Nephron progenitor cell (in vitro differentiated cells): Measurements from ENCODE around the gene NANOS3.

Experiments used
- DNase-seq: peaks from one replicate; pipeline ENCODE4 v3.0.0; 2021
- H3K27ac Mint-ChIP-seq: 2 replicates; pipeline ENCODE4 v1.8.0; 2021; ENCODE audit warnings: mild to moderate bottlenecking, moderate library complexity, mixed read lengths
- H3K27me3 Mint-ChIP-seq: 2 replicates; pipeline ENCODE4 v1.8.0; 2021; ENCODE audit warnings: mild to moderate bottlenecking, low read depth, mixed read lengths; ENCODE audit not compliant: poor library complexity
- H3K36me3 Mint-ChIP-seq: 2 replicates; pipeline ENCODE4 v1.8.0; 2021; ENCODE audit warnings: low read depth, mixed read lengths
- H3K4me1 Mint-ChIP-seq: 2 replicates; pipeline ENCODE4 v1.8.0; 2021; ENCODE audit warnings: mixed read lengths
- H3K4me3 Mint-ChIP-seq: 2 replicates; pipeline ENCODE4 v1.8.0; 2021; ENCODE audit warnings: mild to moderate bottlenecking, moderate library complexity, mixed read lengths
- H3K9me3 Mint-ChIP-seq: 2 replicates; pipeline ENCODE4 v1.8.0; 2021; ENCODE audit warnings: mild to moderate bottlenecking, moderate library complexity, mixed read lengths
- TF ChIP-seq, protein P1 (sequence below): fragments of 200-600 bp; sonication (generic); IDR thresholded peaks from 2 replicates; pipeline ENCODE4 v1.5.0; 2021; ENCODE audit warnings: antibody characterized with exemption

Gene NANOS3

DNA sequence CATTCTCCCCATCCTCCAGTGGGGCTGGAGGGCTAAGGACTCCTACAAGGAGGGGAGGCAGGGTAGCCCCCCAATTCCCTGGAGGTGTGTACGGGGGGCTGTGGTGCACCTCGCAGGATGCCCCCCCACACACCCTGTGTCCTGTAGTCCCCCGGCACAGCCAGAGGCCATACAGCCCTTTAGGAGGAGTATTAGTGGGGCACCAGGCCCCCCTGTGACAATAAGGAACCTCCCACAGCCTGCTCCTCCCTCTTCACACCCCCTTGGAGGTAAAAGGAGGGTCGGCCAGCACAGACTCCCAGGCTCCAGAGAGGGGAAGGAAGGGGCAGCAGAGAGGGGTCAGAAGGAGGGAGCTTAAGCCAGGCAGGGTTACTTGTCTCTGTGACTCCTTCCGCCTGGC is at the start of gene NANOS3:
NANOS3 (plus strand) TSS at position 301 of the 400 bp plus-strand sequence. CDS start 115 bp downstream, outside the sequence.
- Mint-ChIP-seq H3K36me3 (no peaks in the 10 kb centered on the region), H3K4me3 (no peak within 1 kb of the TSS), H3K9me3 (no peaks in the 10 kb centered on the region), H3K4me1 (peaks cover 31% of the 10 kb centered on the region), H3K27ac (no peak within 1 kb of the TSS), H3K27me3 (peaks cover 17% of the 10 kb centered on the region)
- no peak for DNase-seq
- TF ChIP-seq, protein P1, sequence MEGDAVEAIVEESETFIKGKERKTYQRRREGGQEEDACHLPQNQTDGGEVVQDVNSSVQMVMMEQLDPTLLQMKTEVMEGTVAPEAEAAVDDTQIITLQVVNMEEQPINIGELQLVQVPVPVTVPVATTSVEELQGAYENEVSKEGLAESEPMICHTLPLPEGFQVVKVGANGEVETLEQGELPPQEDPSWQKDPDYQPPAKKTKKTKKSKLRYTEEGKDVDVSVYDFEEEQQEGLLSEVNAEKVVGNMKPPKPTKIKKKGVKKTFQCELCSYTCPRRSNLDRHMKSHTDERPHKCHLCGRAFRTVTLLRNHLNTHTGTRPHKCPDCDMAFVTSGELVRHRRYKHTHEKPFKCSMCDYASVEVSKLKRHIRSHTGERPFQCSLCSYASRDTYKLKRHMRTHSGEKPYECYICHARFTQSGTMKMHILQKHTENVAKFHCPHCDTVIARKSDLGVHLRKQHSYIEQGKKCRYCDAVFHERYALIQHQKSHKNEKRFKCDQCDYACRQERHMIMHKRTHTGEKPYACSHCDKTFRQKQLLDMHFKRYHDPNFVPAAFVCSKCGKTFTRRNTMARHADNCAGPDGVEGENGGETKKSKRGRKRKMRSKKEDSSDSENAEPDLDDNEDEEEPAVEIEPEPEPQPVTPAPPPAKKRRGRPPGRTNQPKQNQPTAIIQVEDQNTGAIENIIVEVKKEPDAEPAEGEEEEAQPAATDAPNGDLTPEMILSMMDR, result no peak

DNA sequence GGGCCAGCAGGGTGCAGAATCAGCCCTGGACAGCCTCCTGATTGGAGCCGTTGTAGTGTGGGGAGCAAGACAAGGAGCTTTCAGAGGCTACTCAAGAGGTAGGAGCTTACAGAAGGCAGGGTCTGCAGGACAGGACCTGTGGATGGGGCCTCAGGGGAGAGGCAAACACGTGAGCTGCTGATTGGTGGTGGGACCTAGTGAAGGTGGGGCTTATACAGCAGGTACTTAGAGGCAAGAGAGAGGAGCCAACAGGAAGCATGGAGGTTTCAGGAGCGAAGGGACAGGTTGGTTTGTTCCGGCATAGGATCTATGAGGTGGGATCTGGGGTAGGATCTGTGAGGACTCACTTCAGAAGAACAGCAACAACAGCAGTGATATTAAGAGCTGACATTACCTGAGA is 49.3 kb upstream of the NANOS3 start:
- Mint-ChIP-seq H3K36me3 (peaks cover 62% of the 10 kb centered on the region), H3K4me1 (peaks cover 26% of the 10 kb centered on the region), H3K4me3 (no peak overlapping the region), H3K9me3 (no peaks in the 10 kb centered on the region), H3K27ac (peak overlapping the region; percentile 7), H3K27me3 (peaks cover 4% of the 10 kb centered on the region)
- no peak for DNase-seq
- TF ChIP-seq, protein P1, result no peak

DNA sequence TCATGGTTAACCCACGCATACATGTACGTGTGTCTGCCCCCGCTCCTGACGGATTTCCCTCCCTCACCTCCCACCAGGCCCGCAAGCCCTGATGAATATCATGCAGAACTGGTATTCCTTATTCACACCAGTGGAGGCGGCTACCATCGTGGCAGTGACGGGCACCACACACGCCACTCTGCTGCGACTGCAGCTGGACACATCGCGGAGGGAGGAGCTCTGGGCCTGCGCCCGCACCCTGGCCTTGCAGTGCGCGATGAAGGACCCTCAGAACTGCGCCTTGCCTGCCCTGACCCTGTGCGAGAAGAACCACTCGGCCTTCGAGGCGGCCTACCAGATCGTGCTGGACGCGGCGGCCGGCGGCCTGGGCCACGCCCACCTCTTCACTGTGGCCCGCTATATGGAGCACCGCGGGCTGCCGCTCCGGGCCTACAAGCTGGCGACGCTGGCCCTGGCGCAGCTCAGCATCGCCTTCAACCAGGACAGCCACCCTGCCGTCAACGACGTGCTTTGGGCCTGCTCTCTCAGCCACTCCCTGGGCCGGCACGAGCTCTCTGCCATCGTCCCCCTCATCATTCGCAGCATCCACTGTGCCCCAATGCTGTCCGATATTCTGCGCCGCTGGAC is 46.7 kb upstream of the NANOS3 start:
- no peak overlapping the region for H3K27ac Mint-ChIP-seq
- no peak for DNase-seq
- TF ChIP-seq, protein P1, result no peak
- H3K4me3 Mint-ChIP-seq, result no peak overlapping the region
- H3K4me1 Mint-ChIP-seq, result peaks cover 32% of the 10 kb centered on the region
- H3K27me3 Mint-ChIP-seq, result peaks cover 8% of the 10 kb centered on the region
- H3K36me3 Mint-ChIP-seq, result peaks cover 48% of the 10 kb centered on the region
- H3K9me3 Mint-ChIP-seq, result no peaks in the 10 kb centered on the region

DNA sequence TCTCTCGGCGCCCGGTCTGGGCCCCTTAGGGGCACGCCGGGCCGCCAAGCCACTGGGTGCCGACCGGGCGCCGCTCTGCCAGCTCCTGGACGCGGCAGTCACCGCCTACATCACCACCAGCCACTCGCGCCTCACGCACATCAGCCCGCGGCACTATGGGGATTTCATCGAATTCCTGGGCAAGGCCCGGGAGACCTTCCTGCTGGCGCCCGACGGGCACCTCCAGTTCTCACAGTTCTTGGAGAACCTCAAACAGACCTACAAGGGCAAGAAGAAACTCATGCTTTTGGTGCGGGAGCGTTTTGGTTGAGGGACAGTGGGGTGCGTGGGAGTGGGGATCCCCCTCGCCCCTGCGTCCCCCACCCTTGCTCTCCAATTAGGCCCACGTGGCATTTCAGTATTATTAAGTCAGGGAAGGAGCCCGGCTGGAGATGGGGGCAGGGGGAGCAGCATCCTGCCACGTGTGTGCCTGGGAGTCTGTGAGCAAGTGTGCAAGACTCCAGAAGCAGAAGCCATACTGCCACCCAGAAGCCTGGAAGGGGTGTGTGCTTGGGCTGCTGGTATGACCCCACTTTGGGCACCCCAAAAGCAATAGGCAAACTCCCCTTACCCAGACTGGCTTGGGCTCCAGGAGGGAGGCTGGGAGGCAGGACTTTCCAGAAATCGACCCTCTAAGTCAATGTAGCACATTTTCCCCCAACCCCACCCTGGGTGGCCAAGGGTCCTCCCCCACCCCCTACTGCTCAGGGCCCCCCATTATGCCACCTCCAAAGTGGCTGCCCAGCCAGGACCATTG is 46.0 kb upstream of the NANOS3 start:
- Mint-ChIP-seq H3K27ac (no peak overlapping the region), H3K4me3 (no peak overlapping the region), H3K27me3 (peaks cover 6% of the 10 kb centered on the region), H3K4me1 (peaks cover 28% of the 10 kb centered on the region), H3K9me3 (no peaks in the 10 kb centered on the region), H3K36me3 (peaks cover 43% of the 10 kb centered on the region)
- DNase-seq, result no peak
- TF ChIP-seq, protein P1, result no peak

DNA sequence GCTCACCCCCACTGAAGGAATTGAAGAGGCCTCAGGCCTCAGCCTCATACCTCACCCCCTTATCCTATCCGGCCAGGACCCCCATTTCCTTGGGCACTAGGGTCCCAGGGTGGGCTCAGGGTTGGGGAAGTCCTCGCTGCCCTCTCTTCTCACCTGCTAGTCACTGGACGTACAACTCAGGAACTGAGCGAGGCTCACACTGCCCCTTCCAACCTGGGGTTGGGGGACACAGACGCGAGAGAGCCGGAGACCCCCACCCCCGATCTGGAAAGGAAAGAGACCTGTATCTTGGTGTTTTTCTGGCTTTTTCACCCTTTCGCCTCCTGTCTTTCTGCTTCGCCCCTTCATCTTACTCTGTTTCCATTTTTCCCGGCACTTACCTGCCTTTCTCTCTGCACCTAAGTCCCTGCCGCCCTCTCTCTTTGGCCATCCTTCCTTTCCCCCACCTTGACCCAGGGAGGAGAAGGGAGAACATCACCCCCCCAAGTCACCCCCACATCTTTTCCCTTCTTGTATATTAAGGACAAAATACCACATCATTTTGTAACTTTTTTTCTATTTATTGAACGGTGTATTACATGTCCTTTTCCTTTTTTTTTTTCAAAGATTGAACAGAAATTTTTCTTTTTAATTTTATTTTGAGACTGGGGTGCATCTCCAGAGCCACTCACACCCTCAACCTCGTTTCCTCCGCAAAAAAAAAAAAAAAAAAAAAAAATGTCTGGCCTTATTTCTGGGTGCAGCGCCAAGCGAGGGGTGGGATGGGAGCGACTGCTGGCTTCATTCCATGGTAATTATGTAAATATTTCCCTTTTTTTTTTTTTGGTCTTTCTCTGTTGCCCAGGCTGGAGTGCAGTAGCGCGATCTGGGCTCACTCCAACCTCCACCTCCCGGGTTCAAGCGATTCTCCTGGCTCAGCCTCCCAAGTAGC is 45.1 kb upstream of the NANOS3 start:
- Mint-ChIP-seq H3K36me3 (peaks cover 39% of the 10 kb centered on the region), H3K4me3 (no peak overlapping the region), H3K9me3 (no peaks in the 10 kb centered on the region), H3K27me3 (peaks cover 4% of the 10 kb centered on the region), H3K27ac (no peak overlapping the region), H3K4me1 (peaks cover 26% of the 10 kb centered on the region)
- TF ChIP-seq, protein P1, result no peak
- DNase-seq, result no peak
